K562 (cell line): ENCODE results near the gene PTRHD1. TPM values are rescaled to one million over a fixed set of nuclear protein-coding genes. Genes with fewer than 3 reads are reported as not detected.

Experiments used
- BCOR ChIP-seq: fragments of 450-650 bp; IDR thresholded peaks from 2 replicates; pipeline ENCODE4 v1.6.1; 2016
- CCNT2 ChIP-seq: IDR thresholded peaks from 2 replicates; pipeline ENCODE4 v1.6.1; 2011; ENCODE audit warnings: borderline replicate concordance, low read depth, mild to moderate bottlenecking, moderate library complexity, mixed read lengths, low read length; ENCODE audit not compliant: insufficient read length; ENCODE audit errors: extremely low read depth
- HMG20B ChIP-seq: fragments of 250-450 bp; sonication (Bioruptor Pico); IDR thresholded peaks from 2 replicates; pipeline ENCODE4 v1.5.0; 2021; ENCODE audit warnings: mild to moderate bottlenecking
- MCM2 ChIP-seq: fragments of 450-650 bp; IDR thresholded peaks from 2 replicates; pipeline ENCODE4 v1.6.1; 2017; ENCODE audit warnings: low read depth, mild to moderate bottlenecking
- NFRKB ChIP-seq: fragments of 450-650 bp; IDR thresholded peaks from 2 replicates; pipeline ENCODE4 v1.6.1; 2016; ENCODE audit warnings: low read depth
- ZNF77 ChIP-seq: fragments of 250-450 bp; sonication (Bioruptor Pico); IDR thresholded peaks from 2 replicates; pipeline ENCODE4 v1.5.0; 2020
- polyA plus RNA-seq, 8 experiments: library from polyadenylated mRNA; depleted of rRNA in 4 of 8; stranded (reverse) in 5 of 8; unstranded in 3 of 8; fragments of >200 nt; fragmentation: Nextera tagmentation in 2 of 8; fragmentation: Illumina TruSeq in 1 of 8; extraction: Ambion mirVana in 2 of 8; extraction: Trizol in 1 of 8; gene quantifications; 2 replicates each; pipeline versions ENCODE4 v1.2.1 to v1.2.3, GENCODE V29; 2011 to 2014; ENCODE audit warnings: inconsistent platforms in 1 of 8, missing spikeins in 1 of 8
- total RNA-seq, 7 experiments: library from RNA; depleted of rRNA in 6 of 7; stranded (reverse); fragments of >200 nt in 6 of 7; fragmentation: Illumina TruSeq in 2 of 7; extraction: Trizol in 2 of 7; gene quantifications; 2 replicates each; pipeline versions ENCODE4 v1.2.1 to v1.2.3, GENCODE V29; 2011 to 2021; ENCODE audit warnings: low replicate concordance in 1 of 7
- TF ChIP-seq, protein P1 (sequence below): fragments of 250-450 bp; sonication (Bioruptor Pico); IDR thresholded peaks from 2 replicates; pipeline ENCODE4 v1.4.0; 2020; ENCODE audit warnings: mild to moderate bottlenecking, moderate library complexity
- TF ChIP-seq, protein P2 (sequence below), 3 experiments: fragments of 200-800 bp in 1 of 3; fragments of 250-450 bp in 1 of 3; fragments of 450-650 bp in 1 of 3; sonication (Bioruptor Pico) in 1 of 3; sonication (Bioruptor generic) in 1 of 3; formaldehyde crosslinking in 1 of 3; IDR thresholded peaks; 2 replicates each; pipeline versions ENCODE4 v1.6.1 to v1.8.0; 2016 to 2022; ENCODE audit warnings: mild to moderate bottlenecking in 2 of 3, missing genetic modification characterization in 2 of 3, missing compliant biosample characterization in 1 of 3, moderate library complexity in 1 of 3
- TF ChIP-seq, protein P3 (sequence below): fragments of 250-450 bp; sonication (Bioruptor Pico); IDR thresholded peaks from 2 replicates; pipeline ENCODE4 v1.8.0; 2022; ENCODE audit warnings: inconsistent platforms, mild to moderate bottlenecking, moderate library complexity, borderline replicate concordance
- TF ChIP-seq, protein P4 (sequence below): IDR thresholded peaks from 2 replicates; pipeline ENCODE4 v1.6.1; 2016; ENCODE audit warnings: missing genetic modification characterization, missing compliant biosample characterization

PTRHD1 gene
- total and polyA plus RNA-seq, 9 of the 15 experiments (the other 6 are each of a cell fraction or from before 2014, with no cell fraction given): 15.8 to 83.2 (median 46.6) TPM

DNA sequence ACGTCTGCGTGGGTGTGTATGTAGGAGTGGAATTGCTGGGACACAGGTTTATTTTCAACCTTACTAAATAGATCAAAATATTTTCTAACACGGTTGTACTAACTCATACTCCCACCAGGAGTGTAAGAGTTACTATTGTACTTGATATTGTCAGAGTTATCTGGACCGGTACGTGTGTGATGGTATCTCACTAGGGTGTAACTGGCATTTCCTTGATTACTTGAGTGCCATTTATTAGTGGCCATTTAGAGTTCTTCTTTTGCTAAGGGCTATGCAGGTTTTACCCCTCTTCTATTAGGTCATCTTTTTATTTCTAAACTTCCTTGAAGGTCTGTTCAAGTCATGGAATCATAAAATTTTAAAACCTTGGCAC is 33.6 kb upstream of the PTRHD1 start (continued):
- TF ChIP-seq, protein P1, sequence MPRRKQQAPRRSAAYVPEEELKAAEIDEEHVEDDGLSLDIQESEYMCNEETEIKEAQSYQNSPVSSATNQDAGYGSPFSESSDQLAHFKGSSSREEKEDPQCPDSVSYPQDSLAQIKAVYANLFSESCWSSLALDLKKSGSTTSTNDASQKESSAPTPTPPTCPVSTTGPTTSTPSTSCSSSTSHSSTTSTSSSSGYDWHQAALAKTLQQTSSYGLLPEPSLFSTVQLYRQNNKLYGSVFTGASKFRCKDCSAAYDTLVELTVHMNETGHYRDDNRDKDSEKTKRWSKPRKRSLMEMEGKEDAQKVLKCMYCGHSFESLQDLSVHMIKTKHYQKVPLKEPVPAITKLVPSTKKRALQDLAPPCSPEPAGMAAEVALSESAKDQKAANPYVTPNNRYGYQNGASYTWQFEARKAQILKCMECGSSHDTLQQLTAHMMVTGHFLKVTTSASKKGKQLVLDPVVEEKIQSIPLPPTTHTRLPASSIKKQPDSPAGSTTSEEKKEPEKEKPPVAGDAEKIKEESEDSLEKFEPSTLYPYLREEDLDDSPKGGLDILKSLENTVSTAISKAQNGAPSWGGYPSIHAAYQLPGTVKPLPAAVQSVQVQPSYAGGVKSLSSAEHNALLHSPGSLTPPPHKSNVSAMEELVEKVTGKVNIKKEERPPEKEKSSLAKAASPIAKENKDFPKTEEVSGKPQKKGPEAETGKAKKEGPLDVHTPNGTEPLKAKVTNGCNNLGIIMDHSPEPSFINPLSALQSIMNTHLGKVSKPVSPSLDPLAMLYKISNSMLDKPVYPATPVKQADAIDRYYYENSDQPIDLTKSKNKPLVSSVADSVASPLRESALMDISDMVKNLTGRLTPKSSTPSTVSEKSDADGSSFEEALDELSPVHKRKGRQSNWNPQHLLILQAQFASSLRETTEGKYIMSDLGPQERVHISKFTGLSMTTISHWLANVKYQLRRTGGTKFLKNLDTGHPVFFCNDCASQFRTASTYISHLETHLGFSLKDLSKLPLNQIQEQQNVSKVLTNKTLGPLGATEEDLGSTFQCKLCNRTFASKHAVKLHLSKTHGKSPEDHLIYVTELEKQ: no peak
- no peak for TF ChIP-seq NFRKB
- TF ChIP-seq, protein P2, sequence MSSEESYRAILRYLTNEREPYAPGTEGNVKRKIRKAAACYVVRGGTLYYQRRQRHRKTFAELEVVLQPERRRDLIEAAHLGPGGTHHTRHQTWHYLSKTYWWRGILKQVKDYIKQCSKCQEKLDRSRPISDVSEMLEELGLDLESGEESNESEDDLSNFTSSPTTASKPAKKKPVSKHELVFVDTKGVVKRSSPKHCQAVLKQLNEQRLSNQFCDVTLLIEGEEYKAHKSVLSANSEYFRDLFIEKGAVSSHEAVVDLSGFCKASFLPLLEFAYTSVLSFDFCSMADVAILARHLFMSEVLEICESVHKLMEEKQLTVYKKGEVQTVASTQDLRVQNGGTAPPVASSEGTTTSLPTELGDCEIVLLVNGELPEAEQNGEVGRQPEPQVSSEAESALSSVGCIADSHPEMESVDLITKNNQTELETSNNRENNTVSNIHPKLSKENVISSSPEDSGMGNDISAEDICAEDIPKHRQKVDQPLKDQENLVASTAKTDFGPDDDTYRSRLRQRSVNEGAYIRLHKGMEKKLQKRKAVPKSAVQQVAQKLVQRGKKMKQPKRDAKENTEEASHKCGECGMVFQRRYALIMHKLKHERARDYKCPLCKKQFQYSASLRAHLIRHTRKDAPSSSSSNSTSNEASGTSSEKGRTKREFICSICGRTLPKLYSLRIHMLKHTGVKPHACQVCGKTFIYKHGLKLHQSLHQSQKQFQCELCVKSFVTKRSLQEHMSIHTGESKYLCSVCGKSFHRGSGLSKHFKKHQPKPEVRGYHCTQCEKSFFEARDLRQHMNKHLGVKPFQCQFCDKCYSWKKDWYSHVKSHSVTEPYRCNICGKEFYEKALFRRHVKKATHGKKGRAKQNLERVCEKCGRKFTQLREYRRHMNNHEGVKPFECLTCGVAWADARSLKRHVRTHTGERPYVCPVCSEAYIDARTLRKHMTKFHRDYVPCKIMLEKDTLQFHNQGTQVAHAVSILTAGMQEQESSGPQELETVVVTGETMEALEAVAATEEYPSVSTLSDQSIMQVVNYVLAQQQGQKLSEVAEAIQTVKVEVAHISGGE (CRISPR knock-in tag; IDR thresholded peaks at IDR 0.05): no peak
- TF ChIP-seq BCOR: no peak
- no peak for TF ChIP-seq CCNT2
- no peak for TF ChIP-seq MCM2
- no peak for TF ChIP-seq ZNF77 (CRISPR knock-in tag)
- TF ChIP-seq HMG20B (CRISPR knock-in tag): no peak
- TF ChIP-seq, protein P3, sequence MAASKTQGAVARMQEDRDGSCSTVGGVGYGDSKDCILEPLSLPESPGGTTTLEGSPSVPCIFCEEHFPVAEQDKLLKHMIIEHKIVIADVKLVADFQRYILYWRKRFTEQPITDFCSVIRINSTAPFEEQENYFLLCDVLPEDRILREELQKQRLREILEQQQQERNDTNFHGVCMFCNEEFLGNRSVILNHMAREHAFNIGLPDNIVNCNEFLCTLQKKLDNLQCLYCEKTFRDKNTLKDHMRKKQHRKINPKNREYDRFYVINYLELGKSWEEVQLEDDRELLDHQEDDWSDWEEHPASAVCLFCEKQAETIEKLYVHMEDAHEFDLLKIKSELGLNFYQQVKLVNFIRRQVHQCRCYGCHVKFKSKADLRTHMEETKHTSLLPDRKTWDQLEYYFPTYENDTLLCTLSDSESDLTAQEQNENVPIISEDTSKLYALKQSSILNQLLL (CRISPR knock-in tag): no peak
- TF ChIP-seq, protein P4, sequence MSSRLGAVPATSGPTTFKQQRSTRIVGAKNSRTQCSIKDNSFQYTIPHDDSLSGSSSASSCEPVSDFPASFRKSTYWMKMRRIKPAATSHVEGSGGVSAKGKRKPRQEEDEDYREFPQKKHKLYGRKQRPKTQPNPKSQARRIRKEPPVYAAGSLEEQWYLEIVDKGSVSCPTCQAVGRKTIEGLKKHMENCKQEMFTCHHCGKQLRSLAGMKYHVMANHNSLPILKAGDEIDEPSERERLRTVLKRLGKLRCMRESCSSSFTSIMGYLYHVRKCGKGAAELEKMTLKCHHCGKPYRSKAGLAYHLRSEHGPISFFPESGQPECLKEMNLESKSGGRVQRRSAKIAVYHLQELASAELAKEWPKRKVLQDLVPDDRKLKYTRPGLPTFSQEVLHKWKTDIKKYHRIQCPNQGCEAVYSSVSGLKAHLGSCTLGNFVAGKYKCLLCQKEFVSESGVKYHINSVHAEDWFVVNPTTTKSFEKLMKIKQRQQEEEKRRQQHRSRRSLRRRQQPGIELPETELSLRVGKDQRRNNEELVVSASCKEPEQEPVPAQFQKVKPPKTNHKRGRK (tag): no peak
- TF ChIP-seq, all 486 proteins: peak for 0
